Dedifferentiated amniotic fluid mesenchymal stem cell (primary cell): ENCODE data around the gene FLT3.
"Not testable (repeated sequence)": the region's sequence is repeated elsewhere in the genome, so short reads cannot be mapped to it uniquely, and the experiment has no call there.

Source experiments
- DNase-seq: peaks from one replicate; pipeline ENCODE4 v3.0.0-alpha.2; 2016; ENCODE audit errors: extremely low spot score

Gene FLT3

GRCh38 chr13:27972478-27972820, 127.9 kb downstream of the FLT3 start:
- no peak for DNase-seq

GRCh38 chr13:27971776-27972477, 128.4 kb downstream of the FLT3 start:
- DNase-seq: no peak

- DNase-seq: no peak
Observed at GRCh38 chr13:27971236-27971645, 129.1 kb downstream of the FLT3 start.

- no peak for DNase-seq
Observed at GRCh38 chr13:27970382-27971235, 129.8 kb downstream of the FLT3 start.

GRCh38 chr13:27969866-27970229, 130.5 kb downstream of the FLT3 start:
- DNase-seq: no peak

- DNase-seq: no peak
Observed at GRCh38 chr13:27969082-27969865, 131.1 kb downstream of the FLT3 start, which contains the start of gene CDX2. Gene CDX2 (minus strand): TSS chr13:27969315. CDS start chr13:27969006, 309 bp downstream.

- DNase-seq: no peak
Observed at GRCh38 chr13:27968316-27969081, 131.9 kb downstream of the FLT3 start.

- DNase-seq: no peak
Observed at GRCh38 chr13:27967736-27968315, 132.6 kb downstream of the FLT3 start.

GRCh38 chr13:27967203-27967735, 133.1 kb downstream of the FLT3 start:
- no peak for DNase-seq

GRCh38 chr13:27966641-27967202, 133.7 kb downstream of the FLT3 start:
- DNase-seq: no peak

GRCh38 chr13:27965740-27966640, 134.4 kb downstream of the FLT3 start:
- no peak for DNase-seq

- DNase-seq: no peak
Observed at GRCh38 chr13:27965343-27965739, 135.0 kb downstream of the FLT3 start.

- DNase-seq: no peak
Observed at GRCh38 chr13:27964741-27965323, 135.5 kb downstream of the FLT3 start.

GRCh38 chr13:27964206-27964605, 136.2 kb downstream of the FLT3 start:
- not testable (repeated sequence) for DNase-seq

- DNase-seq: no peak
Observed at GRCh38 chr13:27963491-27963890, 136.9 kb downstream of the FLT3 start.

- no peak for DNase-seq
Observed at GRCh38 chr13:27962982-27963381, 137.4 kb downstream of the FLT3 start.

- DNase-seq: no peak
Observed at GRCh38 chr13:27962128-27962841, 138.1 kb downstream of the FLT3 start.
